GM19328 (cell line): ENCODE results near the gene GUK1.

Experiments used
- ATAC-seq: cut with Tn5 transposase; IDR thresholded peaks from one replicate; pipeline ENCODE4 v1.9.1; 2021; ENCODE audit warnings: mild to moderate bottlenecking, moderate library complexity; ENCODE audit not compliant: unreplicated experiment

GUK1 gene

GRCh38 chr1:228149406-228150119, 9.5 kb downstream of the GUK1 start, which contains the start of gene GJC2:
Gene GJC2, plus strand, starts transcription at chr1:228149930. Its CDS starts 7,829 bp downstream, at chr1:228157759.
- no peak for ATAC-seq

GRCh38 chr1:228150120-228150460, 10.0 kb downstream of the GUK1 start:
- no peak for ATAC-seq

GRCh38 chr1:228150461-228151179, 10.5 kb downstream of the GUK1 start:
- ATAC-seq, result no peak

- ATAC-seq, result no peak
These were observed 11.3 kb downstream of the GUK1 start for GRCh38 chr1:228151180-228151925.

DNA sequence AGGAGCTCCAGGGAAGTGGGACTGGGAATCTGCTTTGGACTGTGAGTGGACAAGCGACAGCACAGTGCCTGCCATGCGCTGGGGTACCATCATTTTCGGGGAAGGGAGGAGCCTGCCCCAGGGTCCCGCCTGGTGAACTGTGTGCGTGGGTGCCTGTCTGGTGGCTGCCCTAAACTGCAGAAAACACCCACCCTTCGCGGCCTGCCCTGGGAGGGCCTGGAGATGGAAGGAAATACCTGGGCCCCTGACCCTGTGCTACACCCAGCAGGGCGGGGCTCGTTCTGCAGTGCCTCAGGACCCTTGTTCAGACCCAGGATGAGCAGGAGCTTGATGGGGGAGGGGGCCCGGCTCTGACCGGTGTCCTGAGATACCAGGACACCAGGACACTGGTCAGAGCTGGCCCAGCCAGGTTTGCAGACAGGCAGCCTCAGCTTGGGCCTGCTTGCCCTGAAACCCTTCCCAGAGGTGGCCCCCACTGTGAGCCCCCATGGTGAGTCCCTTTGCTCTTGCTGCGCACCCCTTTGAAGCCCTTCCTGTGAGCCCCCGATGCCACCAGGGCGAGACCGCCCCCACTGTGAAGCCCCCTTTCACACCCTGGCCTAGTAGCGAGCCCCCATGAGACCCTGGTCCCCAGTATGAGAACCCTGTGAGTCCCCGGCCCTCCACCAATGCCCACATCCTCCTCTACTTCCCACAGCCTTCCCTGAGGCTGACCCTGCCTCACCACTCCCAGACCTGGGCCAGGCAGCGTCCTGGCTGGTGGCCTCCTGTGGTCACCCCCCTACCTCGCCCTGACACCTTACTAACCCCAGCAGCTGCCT, 12.2 kb downstream of the GUK1 start:
- ATAC-seq, result no peak

DNA sequence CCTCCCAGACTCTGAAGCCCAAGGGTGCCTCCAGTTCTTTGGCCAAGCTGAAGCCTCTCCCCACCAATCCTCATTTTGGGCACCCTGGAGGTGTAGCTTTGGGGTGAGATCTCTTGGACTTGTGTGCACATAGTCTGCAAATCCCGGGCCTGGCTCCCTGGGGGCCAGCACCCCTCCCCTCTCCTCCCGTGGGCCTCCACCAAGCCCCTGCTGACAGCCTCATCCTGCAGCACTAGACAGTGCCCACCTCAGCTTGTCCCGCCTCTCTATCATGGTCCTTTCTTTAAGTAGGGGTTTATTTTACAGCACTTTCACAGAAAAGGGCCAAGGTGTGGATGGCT, 12.8 kb downstream of the GUK1 start:
- no peak for ATAC-seq

DNA sequence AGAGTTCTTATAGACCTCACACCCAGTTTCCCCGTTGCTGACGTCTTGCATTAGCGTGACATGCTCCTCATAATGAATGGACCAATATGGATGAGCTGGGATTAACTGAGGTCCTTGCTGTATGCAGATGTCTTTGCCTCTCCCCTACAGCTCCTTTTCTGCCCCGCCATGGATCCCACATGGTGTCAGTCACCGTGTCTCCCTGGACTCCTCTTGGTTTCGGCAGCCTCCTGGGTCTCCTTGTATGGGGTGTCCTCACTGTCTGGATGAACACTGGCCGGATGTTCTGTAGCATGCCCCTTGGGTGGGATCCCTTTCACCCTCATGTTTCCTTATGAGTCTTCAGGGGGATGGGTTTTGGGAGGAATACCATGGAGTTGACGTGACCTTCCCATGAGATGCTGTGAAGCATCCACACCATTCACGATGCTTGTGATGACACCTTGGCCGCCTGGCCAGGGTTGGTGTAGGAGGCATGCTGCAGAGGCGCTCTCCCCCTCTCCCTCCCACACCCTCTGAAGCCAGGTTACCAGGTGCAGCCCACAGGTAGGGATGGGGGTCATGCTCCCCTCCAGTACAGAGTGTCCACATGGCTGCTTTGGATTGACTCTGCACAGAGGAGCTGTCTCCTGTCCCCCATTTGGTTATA, 14.1 kb downstream of the GUK1 start:
- ATAC-seq, result no peak

DNA sequence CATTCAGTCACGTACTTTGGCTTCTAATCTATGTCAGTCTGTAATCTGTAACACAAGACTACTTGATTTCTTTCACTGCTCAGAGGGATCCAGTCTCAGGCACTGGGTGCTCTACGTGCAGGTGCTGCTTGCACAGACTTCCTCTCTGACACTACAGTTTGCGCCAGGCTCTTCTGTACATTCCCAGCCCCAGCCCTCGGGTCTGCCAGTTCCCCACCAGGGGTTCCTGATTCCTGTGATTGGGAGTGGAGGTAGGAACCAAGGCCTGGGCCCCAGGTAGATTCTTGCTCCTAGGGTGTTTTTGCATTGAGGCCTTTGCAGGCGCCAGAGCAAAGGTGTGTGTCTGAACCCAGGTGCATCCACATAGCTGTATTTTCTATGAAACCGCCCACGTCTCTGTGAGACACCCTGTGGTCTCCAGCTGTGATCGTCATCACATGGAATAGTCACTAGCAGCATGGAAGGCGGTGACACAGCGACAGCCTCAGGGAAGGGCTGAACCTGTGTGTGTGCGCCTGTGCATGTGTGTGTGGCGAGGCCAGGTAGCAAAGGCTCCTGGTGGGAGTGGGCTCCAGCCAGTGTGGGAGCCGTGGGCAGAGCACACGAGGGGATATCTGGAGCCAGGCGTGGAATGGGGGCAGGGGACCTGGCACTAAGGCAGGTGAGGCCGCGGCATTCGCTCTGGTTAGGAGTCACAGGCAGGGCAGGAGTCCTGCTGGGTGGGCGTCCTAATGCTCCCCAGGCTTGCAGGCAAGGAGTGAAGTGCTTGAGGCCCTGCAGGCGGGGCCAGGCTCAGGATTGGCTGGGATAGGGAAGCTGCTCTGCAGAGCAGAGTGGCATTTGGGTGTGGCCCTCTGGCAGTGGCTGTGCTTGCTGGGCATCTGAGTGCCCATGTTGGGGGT, 14.8 kb downstream of the GUK1 start:
- no peak for ATAC-seq

DNA sequence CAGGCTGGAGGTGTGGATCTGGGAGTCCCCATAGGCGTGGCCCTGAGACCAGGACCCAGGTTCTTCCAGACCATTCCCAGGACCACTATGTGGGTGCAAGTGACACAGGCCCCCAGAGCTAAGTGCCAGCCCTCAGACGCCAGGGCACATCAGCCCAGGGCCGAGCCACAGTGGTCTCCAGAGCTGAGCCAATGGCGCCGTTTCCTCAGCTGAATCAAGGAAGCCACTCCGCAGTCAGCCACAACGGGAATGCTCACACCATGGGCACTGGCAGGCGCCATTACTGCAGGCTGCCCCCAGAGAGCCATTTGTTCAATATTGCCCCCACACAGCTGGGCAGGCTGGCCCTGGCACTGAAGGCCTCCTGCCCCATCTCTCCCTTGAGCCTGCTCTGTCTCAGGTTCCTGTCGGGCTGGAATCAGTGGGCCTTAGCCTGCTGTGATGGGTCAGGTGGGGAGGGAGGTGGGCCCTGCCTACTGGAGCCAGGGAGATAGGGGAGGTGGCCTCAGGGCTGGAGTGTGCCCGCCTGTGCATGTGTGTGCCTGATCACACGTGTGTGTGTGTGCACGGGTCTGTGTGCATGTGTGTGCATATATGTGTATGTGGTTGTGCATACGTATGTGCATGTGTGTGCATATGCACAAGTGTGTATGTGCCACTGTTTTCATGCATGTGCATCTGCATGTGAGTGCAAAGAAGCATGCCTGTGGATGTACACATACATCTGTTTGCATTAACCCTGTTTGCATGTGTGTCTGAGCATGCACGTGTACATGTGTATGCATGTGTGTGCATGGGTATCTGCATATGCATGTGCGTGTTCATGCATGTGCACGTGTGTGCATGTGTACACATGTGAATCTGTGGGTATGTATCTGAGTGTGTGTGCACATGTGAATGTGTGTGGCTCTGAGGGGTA, 15.8 kb downstream of the GUK1 start:
- ATAC-seq, result no peak

DNA sequence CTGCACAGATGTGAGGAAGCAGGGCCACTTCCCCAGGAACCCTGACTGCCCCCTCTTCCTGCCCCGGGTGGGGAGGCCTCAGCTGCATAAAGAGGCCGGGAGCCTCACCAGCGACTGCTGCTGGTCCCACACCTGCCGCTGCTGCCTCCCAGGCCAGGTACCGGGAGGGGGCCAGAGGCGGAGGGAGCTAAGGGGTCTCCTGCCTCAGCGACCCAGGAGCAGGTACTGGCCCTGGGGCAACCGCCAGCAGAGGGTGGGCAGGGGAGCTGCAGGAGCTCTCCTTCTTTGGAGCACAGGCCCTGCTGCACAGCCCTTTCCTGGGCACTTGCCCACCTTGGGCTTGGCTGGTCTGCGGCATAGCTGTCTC, 16.4 kb downstream of the GUK1 start:
- no peak for ATAC-seq

GRCh38 chr1:228156941-228157728, 17.1 kb downstream of the GUK1 start:
- no peak for ATAC-seq

GRCh38 chr1:228157729-228158126, 17.6 kb downstream of the GUK1 start:
- no peak for ATAC-seq

DNA sequence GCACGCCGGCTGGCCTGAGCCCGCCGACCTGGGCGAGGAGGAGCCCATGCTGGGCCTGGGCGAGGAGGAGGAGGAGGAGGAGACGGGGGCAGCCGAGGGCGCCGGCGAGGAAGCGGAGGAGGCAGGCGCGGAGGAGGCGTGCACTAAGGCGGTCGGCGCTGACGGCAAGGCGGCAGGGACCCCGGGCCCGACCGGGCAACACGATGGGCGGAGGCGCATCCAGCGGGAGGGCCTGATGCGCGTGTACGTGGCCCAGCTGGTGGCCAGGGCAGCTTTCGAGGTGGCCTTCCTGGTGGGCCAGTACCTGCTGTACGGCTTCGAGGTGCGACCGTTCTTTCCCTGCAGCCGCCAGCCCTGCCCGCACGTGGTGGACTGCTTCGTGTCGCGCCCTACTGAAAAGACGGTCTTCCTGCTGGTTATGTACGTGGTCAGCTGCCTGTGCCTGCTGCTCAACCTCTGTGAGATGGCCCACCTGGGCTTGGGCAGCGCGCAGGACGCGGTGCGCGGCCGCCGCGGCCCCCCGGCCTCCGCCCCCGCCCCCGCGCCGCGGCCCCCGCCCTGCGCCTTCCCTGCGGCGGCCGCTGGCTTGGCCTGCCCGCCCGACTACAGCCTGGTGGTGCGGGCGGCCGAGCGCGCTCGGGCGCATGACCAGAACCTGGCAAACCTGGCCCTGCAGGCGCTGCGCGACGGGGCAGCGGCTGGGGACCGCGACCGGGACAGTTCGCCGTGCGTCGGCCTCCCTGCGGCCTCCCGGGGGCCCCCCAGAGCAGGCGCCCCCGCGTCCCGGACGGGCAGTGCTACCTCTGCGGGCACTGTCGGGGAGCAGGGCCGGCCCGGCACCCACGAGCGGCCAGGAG, 18.3 kb downstream of the GUK1 start:
- ATAC-seq, result no peak

DNA sequence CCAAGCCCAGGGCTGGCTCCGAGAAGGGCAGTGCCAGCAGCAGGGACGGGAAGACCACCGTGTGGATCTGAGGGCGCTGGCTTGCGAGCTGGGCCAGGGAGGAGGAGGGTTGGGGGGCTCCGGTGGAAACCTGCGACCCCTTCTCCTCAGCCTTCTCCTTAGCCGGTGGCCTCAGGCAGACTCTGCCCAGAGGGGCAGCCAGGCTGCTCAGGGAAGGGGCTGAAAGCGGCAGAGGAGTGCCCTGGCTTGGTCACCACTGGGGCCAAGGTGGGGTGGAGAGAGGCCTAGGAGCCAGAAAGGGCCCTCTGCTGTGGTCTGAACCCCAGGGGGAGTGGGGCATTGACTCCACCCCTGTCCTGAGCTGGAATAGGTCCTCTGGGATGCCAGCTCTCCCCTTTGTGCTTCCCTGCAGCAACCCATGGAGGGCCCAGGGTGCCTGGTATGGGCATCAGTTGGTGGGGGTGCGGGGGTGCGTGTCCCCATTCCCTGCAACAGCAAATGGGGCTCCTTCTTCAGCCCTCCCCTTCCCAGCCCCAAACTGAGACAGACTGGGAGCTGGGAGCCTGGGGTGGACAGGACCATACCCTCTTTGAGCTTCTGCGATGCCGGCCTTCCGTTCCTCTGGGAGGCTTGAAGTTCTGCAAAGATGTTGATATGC, 19.1 kb downstream of the GUK1 start:
- no peak for ATAC-seq

- no peak for ATAC-seq
These were observed 20.2 kb downstream of the GUK1 start for GRCh38 chr1:228160201-228160761.

GRCh38 chr1:228161362-228161761, 21.3 kb downstream of the GUK1 start:
- ATAC-seq, result no peak
